IMR-90 (cell line): ENCODE results near the gene RASGRF1. TPM values are rescaled to one million over a fixed set of nuclear protein-coding genes. Genes with fewer than 3 reads are reported as not detected.

ENCODE experiments used
- ATAC-seq: fragments of 200-7000 bp; cut with Tn5 transposase; 2 replicates; pipeline ENCODE4 v1.9.1; 2020; ENCODE audit warnings: low read depth, mild to moderate bottlenecking, moderate library complexity
- BruUV-seq: library from RNA; stranded (reverse); fragments of 400-500 nt; replicated peaks from 2 replicates; lab custom pipeline; 2021; lab: Mats Ljungman, UMichigan
- CTCF ChIA-PET: fragments of 300-600 bp; formaldehyde crosslinking; extraction: SDS; loops from one replicate; lab custom pipeline; 2021; ENCODE audit warnings: antibody characterized with exemption; lab: Yijun Ruan, JAX
- POLR2A ChIA-PET: fragments of 300-600 bp; sonication (Branson Sonifier 250); formaldehyde crosslinking; loops from one replicate; lab custom pipeline; 2022; ENCODE audit warnings: antibody characterized with exemption; ENCODE audit not compliant: unreplicated experiment; lab: Charles Lee
- DNase-seq: peaks from one replicate; pipeline ENCODE4 v3.0.0; 2013
- H2AFZ ChIP-seq: replicated peaks from 2 replicates; pipeline ENCODE3; 2013; ENCODE audit warnings: low read length, mild to moderate bottlenecking; ENCODE audit not compliant: poor library complexity
- H2AK5ac ChIP-seq: 2 replicates; pipeline ENCODE4 v1.6.1; 2013; ENCODE audit warnings: low read depth, low read length, inconsistent platforms
- H2AK9ac ChIP-seq: replicated peaks from 2 replicates; pipeline ENCODE3; 2013; ENCODE audit warnings: mild to moderate bottlenecking, low read depth, low read length, moderate library complexity; ENCODE audit not compliant: poor library complexity
- H2BK120ac ChIP-seq: 2 replicates; pipeline ENCODE4 v1.6.1; 2013; ENCODE audit warnings: low read depth, low read length, inconsistent platforms
- H2BK15ac ChIP-seq: 3 replicates; pipeline ENCODE4 v1.6.1; 2013; ENCODE audit warnings: low read depth, low read length, inconsistent platforms
- H2BK20ac ChIP-seq: 2 replicates; pipeline ENCODE4 v1.6.1; 2013; ENCODE audit warnings: low read depth, mild to moderate bottlenecking, inconsistent platforms, low read length, moderate library complexity
- H2BK5ac ChIP-seq: 2 replicates; pipeline ENCODE4 v1.6.1; 2013; ENCODE audit warnings: mild to moderate bottlenecking, low read depth, low read length, inconsistent platforms; ENCODE audit not compliant: poor library complexity, severe bottlenecking
- H3K14ac ChIP-seq: replicated peaks from 2 replicates; pipeline ENCODE4 v1.6.1; 2013; ENCODE audit warnings: low read depth, low read length, inconsistent platforms
- H3K18ac ChIP-seq: 2 replicates; pipeline ENCODE4 v1.6.1; 2013; ENCODE audit warnings: low read depth, low read length, control low read depth
- H3K23ac ChIP-seq: 2 replicates; pipeline ENCODE4 v1.6.1; 2013; ENCODE audit warnings: low read depth, low read length, inconsistent platforms
- H3K27ac ChIP-seq: 2 replicates; pipeline ENCODE4 v1.5.1; 2013; ENCODE audit warnings: mild to moderate bottlenecking, control low read depth, low read length; ENCODE audit not compliant: insufficient read depth
- H3K27me3 ChIP-seq: 2 replicates; pipeline ENCODE4 v1.6.1; 2013; ENCODE audit warnings: low read length; ENCODE audit not compliant: control insufficient read depth, insufficient read depth
- H3K36me3 ChIP-seq: 2 replicates; pipeline ENCODE4 v1.6.1; 2013; ENCODE audit warnings: low read length, mixed read lengths; ENCODE audit not compliant: control insufficient read depth, insufficient read depth
- H3K4ac ChIP-seq: 2 replicates; pipeline ENCODE4 v1.6.1; 2013; ENCODE audit warnings: low read depth, low read length, inconsistent platforms
- H3K4me1 ChIP-seq: 2 replicates; pipeline ENCODE4 v1.6.1; 2013; ENCODE audit warnings: low read length, mixed read lengths; ENCODE audit not compliant: control insufficient read depth, insufficient read depth
- H3K4me2 ChIP-seq: 2 replicates; pipeline ENCODE4 v1.6.1; 2013; ENCODE audit warnings: low read depth, mild to moderate bottlenecking, control low read depth, low read length, moderate library complexity
- H3K4me3 ChIP-seq: 2 replicates; pipeline ENCODE4 v1.5.1; 2013; ENCODE audit warnings: low read depth, mild to moderate bottlenecking, control low read depth, low read length, moderate library complexity; ENCODE audit not compliant: insufficient read depth
- H3K56ac ChIP-seq: 2 replicates; pipeline ENCODE4 v1.6.1; 2013; ENCODE audit warnings: low read length, inconsistent platforms; ENCODE audit not compliant: insufficient read depth; ENCODE audit errors: extremely low read depth
- H3K79me1 ChIP-seq, 2 experiments: 2 replicates each; pipeline ENCODE4 v1.6.1; 2013; ENCODE audit warnings: low read length in 2 of 2, inconsistent platforms in 1 of 2, low read depth in 1 of 2
- H3K9ac ChIP-seq: 2 replicates; pipeline ENCODE4 v1.6.1; 2013; ENCODE audit warnings: low read depth, low read length, control low read depth
- H3K9me1 ChIP-seq: 2 replicates; pipeline ENCODE4 v1.6.1; 2013; ENCODE audit warnings: low read length, inconsistent platforms; ENCODE audit not compliant: insufficient read depth
- H3K9me3 ChIP-seq: 2 replicates; pipeline ENCODE4 v1.6.1; 2013; ENCODE audit warnings: low read length; ENCODE audit not compliant: control insufficient read depth, insufficient read depth
- H4K20me1 ChIP-seq: 2 replicates; pipeline ENCODE4 v1.6.1; 2013; ENCODE audit warnings: low read length, inconsistent platforms; ENCODE audit not compliant: insufficient read depth
- H4K5ac ChIP-seq: 2 replicates; pipeline ENCODE4 v1.6.1; 2013; ENCODE audit warnings: mild to moderate bottlenecking, low read depth, low read length, control low read depth
- H4K8ac ChIP-seq, 2 experiments: 2 replicates each; pipeline ENCODE4 v1.6.1; 2013; ENCODE audit warnings: low read depth in 2 of 2, low read length in 2 of 2, control low read depth in 1 of 2, inconsistent platforms in 1 of 2
- H4K91ac ChIP-seq: 2 replicates; pipeline ENCODE4 v1.6.1; 2013; ENCODE audit warnings: low read depth, low read length, inconsistent platforms; ENCODE audit not compliant: insufficient read depth
- CEBPB ChIP-seq: IDR thresholded peaks from 2 replicates; pipeline ENCODE4 v1.6.1; 2012; ENCODE audit warnings: low read depth, low read length, improper control_type of control experiment
- MAFK ChIP-seq: IDR thresholded peaks from 2 replicates; pipeline ENCODE4 v1.6.1; 2012; ENCODE audit warnings: low read depth, low read length, improper control_type of control experiment
- POLR2A ChIP-seq: IDR thresholded peaks from 2 replicates; pipeline ENCODE4 v1.6.1; 2012; ENCODE audit warnings: mild to moderate bottlenecking, low read depth, low read length
- RCOR1 ChIP-seq: IDR thresholded peaks from 2 replicates; pipeline ENCODE4 v1.6.1; 2012; ENCODE audit warnings: mild to moderate bottlenecking, low read length, improper control_type of control experiment; ENCODE audit not compliant: insufficient replicate concordance
- SMC3 ChIP-seq: fragments of 150-350 bp; IDR thresholded peaks from 2 replicates; pipeline ENCODE4 v1.6.1; 2016; ENCODE audit warnings: low read depth, mild to moderate bottlenecking, antibody characterized with exemption, low read length, moderate library complexity
- WGBS, 2 experiments: methylation state at CpG; one replicate each; pipeline versions ENCODE4 v1.1.5 to v1.1.7; 2013; ENCODE audit warnings: missing lambda C conversion rate in 2 of 2; ENCODE audit not compliant: insufficient read length in 1 of 2; ENCODE audit errors: extremely low coverage in 2 of 2; 5-methylcytosine and 5-hydroxymethylcytosine counted together
- dilution Hi-C: fragments of 300-500 bp; cut with HindIII; formaldehyde crosslinking; loops from one replicate; pipeline ENCODE4 v1.14.3; 2018; ENCODE audit warnings: low sequenced_read_pairs; ENCODE audit not compliant: unreplicated experiment
- in situ Hi-C: fragments of 300-500 bp; cut with MboI; formaldehyde crosslinking; loops from 3 replicates; pipeline ENCODE4 v1.14.3; 2019; ENCODE audit warnings: low sequenced_read_pairs, inconsistent platforms, mixed read lengths
- intact Hi-C: fragments of 100-400 bp; cut with micrococcal nuclease; formaldehyde crosslinking; loops from 2 replicates; pipeline ENCODE4 v1.10.0; 2022
- polyA plus RNA-seq, 3 experiments: library from polyadenylated mRNA; depleted of rRNA; stranded (reverse); fragments of >200 nt; gene quantifications; 2 replicates each; pipeline ENCODE4 v1.2.3, GENCODE V29; 2012; ENCODE audit warnings: low replicate concordance in 1 of 3
- total RNA-seq: library from RNA; depleted of rRNA; stranded (reverse); fragments of >200 nt; gene quantifications from 2 replicates; pipeline ENCODE4 v1.2.3, GENCODE V29; 2012
- TF ChIP-seq, protein P1 (sequence below): fragments of 150-350 bp; IDR thresholded peaks from 2 replicates; pipeline ENCODE4 v1.6.1; 2016; ENCODE audit warnings: low read depth, mild to moderate bottlenecking, low read length, moderate library complexity, borderline replicate concordance

The RASGRF1 gene
- total and polyA plus RNA-seq, 2 of the 4 experiments (the other 2 are of a cell fraction), result under 0.01 to 0.15 TPM

GRCh38 chr15:79067072-79067833 lies 23.3 kb downstream of the RASGRF1 start:
- H3K79me1 ChIP-seq, result no peaks in the 10 kb centered on the region
- ATAC-seq (no peak), DNase-seq (no peak)
- dilution Hi-C loops (no loop called here), intact Hi-C loops (no loop called here), in situ Hi-C loops (no loop called here)
- no peaks in the 10 kb centered on the region for H3K9me3 ChIP-seq
- H4K5ac ChIP-seq, result no peak overlapping the region
- H2BK120ac ChIP-seq, result no peak overlapping the region
- H2BK15ac ChIP-seq, result no peak overlapping the region
- H3K4me1 ChIP-seq, result no peaks in the 10 kb centered on the region
- H2AK5ac ChIP-seq, result no peak overlapping the region
- H2BK5ac ChIP-seq, result no peak overlapping the region
- H3K9ac ChIP-seq, result no peak overlapping the region
- POLR2A ChIA-PET, result no interaction called here
- no peak overlapping the region for H3K23ac ChIP-seq
- no peak overlapping the region for H2AK9ac ChIP-seq
- H4K91ac ChIP-seq, result no peak overlapping the region
- H3K18ac ChIP-seq, result no peak overlapping the region
- H3K27ac ChIP-seq, result no peak overlapping the region
- H3K4me2 ChIP-seq, result no peak overlapping the region
- TF ChIP-seq CEBPB, result no peak
- TF ChIP-seq, protein P1, sequence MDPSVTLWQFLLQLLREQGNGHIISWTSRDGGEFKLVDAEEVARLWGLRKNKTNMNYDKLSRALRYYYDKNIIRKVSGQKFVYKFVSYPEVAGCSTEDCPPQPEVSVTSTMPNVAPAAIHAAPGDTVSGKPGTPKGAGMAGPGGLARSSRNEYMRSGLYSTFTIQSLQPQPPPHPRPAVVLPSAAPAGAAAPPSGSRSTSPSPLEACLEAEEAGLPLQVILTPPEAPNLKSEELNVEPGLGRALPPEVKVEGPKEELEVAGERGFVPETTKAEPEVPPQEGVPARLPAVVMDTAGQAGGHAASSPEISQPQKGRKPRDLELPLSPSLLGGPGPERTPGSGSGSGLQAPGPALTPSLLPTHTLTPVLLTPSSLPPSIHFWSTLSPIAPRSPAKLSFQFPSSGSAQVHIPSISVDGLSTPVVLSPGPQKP, result no peak
- TF ChIP-seq SMC3, result no peak
- TF ChIP-seq RCOR1, result no peak
- no peak for TF ChIP-seq MAFK
- no peak for TF ChIP-seq POLR2A
- no peaks in the 10 kb centered on the region for H3K9me1 ChIP-seq
- no peak overlapping the region for H4K8ac ChIP-seq
- no peaks in the 10 kb centered on the region for H4K20me1 ChIP-seq
- peak overlapping the region; percentile 10 for H2AFZ ChIP-seq
- H2BK20ac ChIP-seq, result no peak overlapping the region
- no peak overlapping the region for H3K4me3 ChIP-seq
- CTCF ChIA-PET, result no interaction called here
- H3K14ac ChIP-seq, result no peak overlapping the region
- WGBS, 2 experiments, result 0% methylated on average over 1 of the region's 8 CpGs; no CpG with 5 or more reads in 1 of the 2 experiments
- H3K56ac ChIP-seq, result no peak overlapping the region
- H3K36me3 ChIP-seq, result no peaks in the 10 kb centered on the region
- peaks cover 16% of the 10 kb centered on the region for H3K27me3 ChIP-seq
- H3K4ac ChIP-seq, result no peak overlapping the region
- BruUV-seq, result no TSS peak
